ENCODE measurements around the gene SVOP.

The SVOP gene

DNA sequence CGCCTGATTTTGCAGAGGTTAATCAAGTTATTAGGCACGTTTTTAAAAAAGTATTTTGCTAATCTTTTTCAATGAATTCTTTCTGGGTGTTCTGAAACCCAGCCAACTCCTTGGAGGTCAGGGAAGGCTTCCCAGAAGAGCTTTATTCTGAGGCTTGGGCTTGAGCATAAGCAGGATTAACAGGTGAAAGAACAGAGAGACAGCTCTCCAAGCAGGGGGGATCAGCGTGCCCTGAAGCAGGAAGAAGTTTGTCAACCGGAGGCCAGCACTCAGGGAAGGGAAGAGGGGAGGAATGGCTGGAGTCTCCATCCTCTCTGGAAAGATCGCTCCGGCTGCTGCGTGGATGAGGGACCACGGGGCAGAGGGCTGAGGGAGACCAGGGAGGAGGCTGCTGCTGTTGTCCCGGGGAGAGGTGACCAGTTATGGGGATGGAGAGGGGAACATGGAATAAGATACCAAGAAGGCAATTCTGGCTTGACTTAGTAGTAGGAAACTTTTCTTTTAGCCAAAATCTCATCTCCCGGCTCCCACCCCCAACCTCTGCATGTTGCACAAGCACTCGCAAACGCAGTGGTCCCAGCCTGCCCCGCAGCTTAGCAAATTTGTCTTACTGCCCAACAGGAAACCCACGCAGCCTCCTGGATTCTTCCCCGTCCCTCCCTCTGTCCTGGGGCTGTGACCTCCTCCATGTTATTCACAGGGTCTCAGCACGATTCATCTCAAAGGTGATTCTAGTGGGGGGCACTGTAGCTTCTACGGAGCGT, 162.4 kb downstream of the SVOP start:
- no peak for DNase-seq (ENCODE audit: low read depth in 2 of 3, low spot score in 1 of 3)
